Gastrocnemius medialis (tissue), 4 donors: Measurements from ENCODE around the gene SMOC1. TPM values are rescaled to one million over a fixed set of nuclear protein-coding genes. Genes with fewer than 3 reads are reported as not detected.

Source experiments
- ATAC-seq, 2 donors: fragments of 150-250 bp; one replicate each; pipeline ENCODE4 v1.9.1; 2016
- DNase-seq, 2 donors: peaks; one replicate each; pipeline ENCODE4 v3.0.0-alpha.2; 2019
- H3K27ac ChIP-seq, 4 donors: fragments of 200-600 bp; sonication (generic); 1 replicate in 1 of 4; 2 replicates in 3 of 4; pipeline ENCODE4 v1.5.1; 2016 to 2018; ENCODE audit warnings: mild to moderate bottlenecking in 2 of 4, moderate library complexity in 1 of 4
- H3K27me3 ChIP-seq, 3 donors: fragments of 200-600 bp; sonication (generic) in 2 of 3; 1 replicate in 1 of 3; 2 replicates in 2 of 3; pipeline versions ENCODE4 v1.5.1 to v1.6.0; 2016 to 2019; ENCODE audit warnings: mild to moderate bottlenecking in 1 of 3, moderate library complexity in 1 of 3
- H3K36me3 ChIP-seq, 2 donors: fragments of 200-600 bp; sonication (generic) in 1 of 2; one replicate each; pipeline ENCODE4 v1.5.1; 2017 to 2018
- H3K4me1 ChIP-seq, 2 donors: fragments of 200-600 bp; sonication (generic) in 1 of 2; one replicate each; pipeline ENCODE4 v1.5.1; 2016 to 2017; ENCODE audit warnings: mild to moderate bottlenecking in 2 of 2
- H3K4me3 ChIP-seq, 4 donors: fragments of 200-600 bp; sonication (generic) in 3 of 4; 1 replicate in 1 of 4; 2 replicates in 3 of 4; pipeline ENCODE4 v1.5.1; 2016 to 2019; ENCODE audit warnings: mild to moderate bottlenecking in 2 of 4
- H3K9me3 ChIP-seq, 3 donors: fragments of 200-600 bp; sonication (generic) in 2 of 3; 1 replicate in 1 of 3; 2 replicates in 2 of 3; pipeline ENCODE4 v1.5.1; 2016 to 2019
- POLR2A ChIP-seq, 2 donors: fragments of 450-650 bp; IDR thresholded peaks; one replicate each; pipeline ENCODE4 v1.6.1; 2017; ENCODE audit warnings: antibody characterized with exemption in 2 of 2, mild to moderate bottlenecking in 2 of 2, moderate library complexity in 2 of 2
- in situ Hi-C, 4 donors: fragments of 200-750 bp; cut with MboI; loops; one replicate each; pipeline versions ENCODE4 v1.15.0 to v1.8.0; 2017; ENCODE audit warnings: low sequenced_read_pairs in 4 of 4
- intact Hi-C: fragments of 100-400 bp; cut with DNase I; formaldehyde crosslinking; loops from one replicate; pipeline ENCODE4 v1.15.1; 2023; ENCODE audit warnings: low total_unique reads
- total RNA-seq, 4 donors: library from RNA; depleted of rRNA; stranded (reverse); fragments of >200 nt; gene quantifications; one replicate each; pipeline versions ENCODE4 v1.1.0 to v1.2.3, GENCODE V29; 2016
- TF ChIP-seq, protein P1 (sequence below), 5 experiments: fragments of 450-650 bp in 3 of 5; fragments of 200-600 bp in 2 of 5; sonication (generic) in 2 of 5; IDR thresholded peaks in 4 of 5; conservative IDR thresholded peaks in 1 of 5; 1 replicate in 4 of 5; 2 replicates in 1 of 5; pipeline ENCODE4 v1.5.1; 2016 to 2019; ENCODE audit warnings: antibody characterized with exemption in 5 of 5, mild to moderate bottlenecking in 3 of 5, moderate library complexity in 3 of 5

SMOC1 gene
- total RNA-seq, 4 donors from 2014 or later: 2.7 to 10.2 (median 7.8) TPM

DNA sequence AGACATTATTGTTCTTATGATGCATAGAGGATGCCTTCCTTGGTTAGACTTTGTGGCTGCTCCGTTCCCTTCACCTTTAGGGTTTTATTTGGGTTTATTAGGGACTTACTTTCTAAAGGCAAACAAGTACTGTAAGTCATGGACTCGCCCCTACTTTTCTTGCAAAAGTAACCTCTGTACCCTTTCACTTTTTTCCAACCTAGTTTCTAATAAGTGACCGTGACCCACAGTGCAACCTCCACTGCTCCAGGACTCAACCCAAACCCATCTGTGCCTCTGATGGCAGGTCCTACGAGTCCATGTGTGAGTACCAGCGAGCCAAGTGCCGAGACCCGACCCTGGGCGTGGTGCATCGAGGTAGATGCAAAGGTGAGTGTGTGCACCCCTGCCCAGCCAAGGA lies 72.7 kb downstream of the SMOC1 start:
- no peaks in the 10 kb centered on the region for H3K27me3 ChIP-seq
- H3K4me3 ChIP-seq: no peak overlapping the region
- no peaks in the 10 kb centered on the region for H3K36me3 ChIP-seq
- ATAC-seq (no peak), DNase-seq (no peak)
- TF ChIP-seq, protein P1, sequence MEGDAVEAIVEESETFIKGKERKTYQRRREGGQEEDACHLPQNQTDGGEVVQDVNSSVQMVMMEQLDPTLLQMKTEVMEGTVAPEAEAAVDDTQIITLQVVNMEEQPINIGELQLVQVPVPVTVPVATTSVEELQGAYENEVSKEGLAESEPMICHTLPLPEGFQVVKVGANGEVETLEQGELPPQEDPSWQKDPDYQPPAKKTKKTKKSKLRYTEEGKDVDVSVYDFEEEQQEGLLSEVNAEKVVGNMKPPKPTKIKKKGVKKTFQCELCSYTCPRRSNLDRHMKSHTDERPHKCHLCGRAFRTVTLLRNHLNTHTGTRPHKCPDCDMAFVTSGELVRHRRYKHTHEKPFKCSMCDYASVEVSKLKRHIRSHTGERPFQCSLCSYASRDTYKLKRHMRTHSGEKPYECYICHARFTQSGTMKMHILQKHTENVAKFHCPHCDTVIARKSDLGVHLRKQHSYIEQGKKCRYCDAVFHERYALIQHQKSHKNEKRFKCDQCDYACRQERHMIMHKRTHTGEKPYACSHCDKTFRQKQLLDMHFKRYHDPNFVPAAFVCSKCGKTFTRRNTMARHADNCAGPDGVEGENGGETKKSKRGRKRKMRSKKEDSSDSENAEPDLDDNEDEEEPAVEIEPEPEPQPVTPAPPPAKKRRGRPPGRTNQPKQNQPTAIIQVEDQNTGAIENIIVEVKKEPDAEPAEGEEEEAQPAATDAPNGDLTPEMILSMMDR (IDR thresholded peaks at IDR 0.05 in 4 of 5, conservative IDR thresholded peaks at IDR 0.05 in 1 of 5): no peak
- TF ChIP-seq POLR2A (IDR thresholded peaks at IDR 0.05): no peak
- in situ Hi-C loops: no loop called here
- no peak overlapping the region for H3K27ac ChIP-seq
- H3K9me3 ChIP-seq: no peaks in the 10 kb centered on the region
- intact Hi-C loops: no loop called here
- H3K4me1 ChIP-seq: peaks cover 10 to 11% of the 10 kb centered on the region in 2 donors

DNA sequence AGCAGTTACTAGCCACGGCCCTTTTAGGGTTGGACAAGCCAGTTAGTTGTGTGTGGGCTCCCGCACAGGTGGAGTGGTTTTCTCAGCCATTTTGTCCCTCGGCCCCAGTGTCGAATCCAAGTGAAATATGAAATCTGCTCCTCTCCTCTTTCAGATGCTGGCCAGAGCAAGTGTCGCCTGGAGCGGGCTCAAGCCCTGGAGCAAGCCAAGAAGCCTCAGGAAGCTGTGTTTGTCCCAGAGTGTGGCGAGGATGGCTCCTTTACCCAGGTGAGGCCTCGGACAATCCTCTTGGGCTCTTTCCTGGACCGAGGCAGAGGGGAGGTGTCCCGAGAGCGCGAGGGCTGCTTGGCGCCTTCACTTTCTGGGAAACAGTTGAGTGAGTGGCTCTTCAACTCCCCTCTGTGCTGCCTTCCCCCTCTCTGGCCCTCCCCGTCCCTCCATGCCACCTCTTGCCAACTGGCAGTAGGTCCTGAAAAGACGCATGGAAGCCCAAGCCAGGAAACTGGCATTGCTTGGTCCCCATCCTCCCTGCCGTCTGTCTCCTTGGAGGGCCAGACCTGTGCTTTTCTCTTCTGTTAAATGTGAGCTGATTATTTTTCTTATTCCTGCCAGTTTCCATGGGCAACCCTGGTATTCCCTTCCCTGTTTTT lies 74.2 kb downstream of the SMOC1 start:
- ATAC-seq (peak; percentile 66 to 92), DNase-seq (peak; percentile 6 to 54)
- H3K4me1 ChIP-seq: peaks cover 10 to 11% of the 10 kb centered on the region in 2 donors
- in situ Hi-C loops (no loop called here), intact Hi-C loops (no loop called here)
- H3K9me3 ChIP-seq: no peaks in the 10 kb centered on the region
- TF ChIP-seq, protein P1 (IDR thresholded peaks at IDR 0.05 in 4 of 5, conservative IDR thresholded peaks at IDR 0.05 in 1 of 5): no peak
- no peak for TF ChIP-seq POLR2A (IDR thresholded peaks at IDR 0.05)
- H3K36me3 ChIP-seq: no peaks in the 10 kb centered on the region
- H3K4me3 ChIP-seq: peak overlapping the region in 3 of 4 donors; percentile 13 to 41 (median 13)
- no peaks in the 10 kb centered on the region for H3K27me3 ChIP-seq
- H3K27ac ChIP-seq: peak overlapping the region; percentile 35 to 67 (median 50)

GRCh38 chr14:69955855-69956845 lies 76.9 kb downstream of the SMOC1 start:
- TF ChIP-seq POLR2A (IDR thresholded peaks at IDR 0.05): no peak
- TF ChIP-seq, protein P1 (IDR thresholded peaks at IDR 0.05 in 4 of 5, conservative IDR thresholded peaks at IDR 0.05 in 1 of 5): no peak
- no peaks in the 10 kb centered on the region for H3K27me3 ChIP-seq
- no peaks in the 10 kb centered on the region for H3K36me3 ChIP-seq
- ATAC-seq (no peak), DNase-seq (no peak)
- peaks cover 10 to 11% of the 10 kb centered on the region in 2 donors for H3K4me1 ChIP-seq
- no peaks in the 10 kb centered on the region for H3K9me3 ChIP-seq
- H3K4me3 ChIP-seq: no peak overlapping the region
- in situ Hi-C loops: no loop called here
- intact Hi-C loops: no loop called here
- no peak overlapping the region for H3K27ac ChIP-seq

- intact Hi-C loops: no loop called here
- Histone ChIP-seq H3K27ac (no peak overlapping the region), H3K4me1 (peaks cover 10 to 11% of the 10 kb centered on the region in 2 donors), H3K9me3 (no peaks in the 10 kb centered on the region), H3K36me3 (no peaks in the 10 kb centered on the region), H3K27me3 (no peaks in the 10 kb centered on the region), H3K4me3 (no peak overlapping the region)
- no peak for TF ChIP-seq POLR2A (IDR thresholded peaks at IDR 0.05)
- TF ChIP-seq, protein P1 (IDR thresholded peaks at IDR 0.05 in 4 of 5, conservative IDR thresholded peaks at IDR 0.05 in 1 of 5): no peak
- in situ Hi-C loops: no loop called here
- DNase-seq (no peak), ATAC-seq (no peak)
Observed at GRCh38 chr14:69956970-69957369, 77.8 kb downstream of the SMOC1 start.
